A673 (cell line): Measurements from ENCODE around the gene SYT9. TPM values are rescaled to one million over a fixed set of nuclear protein-coding genes. Genes with fewer than 3 reads are reported as not detected.

Experiments used
- BruUV-seq: library from RNA; stranded (reverse); fragments of 400-500 nt; replicated peaks from 2 replicates; lab custom pipeline; 2021; lab: Mats Ljungman, UMichigan
- CTCF ChIA-PET: fragments of 300-600 bp; sonication (Branson Sonifier 250); formaldehyde crosslinking; loops from one replicate; lab custom pipeline; 2022; ENCODE audit warnings: antibody characterized with exemption; lab: Charles Lee
- POLR2A ChIA-PET: fragments of 300-600 bp; sonication (Branson Sonifier 250); formaldehyde crosslinking; loops from one replicate; lab custom pipeline; 2022; ENCODE audit warnings: antibody characterized with exemption; ENCODE audit not compliant: low non-redundant PET; lab: Charles Lee
- DNase-seq: peaks from one replicate; pipeline ENCODE4 v3.0.0-alpha.2; 2015; ENCODE audit warnings: low spot score
- H3K27ac ChIP-seq: fragments of 200-600 bp; sonication (generic); 2 replicates; pipeline ENCODE4 v1.5.1; 2016; ENCODE audit warnings: mixed run types, low read depth, mild to moderate bottlenecking, mixed read lengths, antibody characterized with exemption, low read length; ENCODE audit not compliant: poor library complexity, severe bottlenecking
- H3K27me3 ChIP-seq: fragments of 200-600 bp; sonication (generic); replicated peaks from 2 replicates; pipeline ENCODE4 v1.6.1; 2017; ENCODE audit warnings: mixed run types, low read depth, mild to moderate bottlenecking, mixed read lengths, antibody characterized with exemption, low read length; ENCODE audit not compliant: insufficient read depth, poor library complexity
- H3K36me3 ChIP-seq: fragments of 200-600 bp; sonication (generic); 2 replicates; pipeline ENCODE4 v1.6.1; 2016; ENCODE audit warnings: mixed run types, mild to moderate bottlenecking, mixed read lengths, antibody characterized with exemption, low read length; ENCODE audit not compliant: insufficient read depth, poor library complexity, severe bottlenecking
- H3K4me1 ChIP-seq: fragments of 200-600 bp; sonication (generic); 2 replicates; pipeline ENCODE4 v1.6.1; 2017; ENCODE audit warnings: mixed run types, mild to moderate bottlenecking, mixed read lengths, antibody characterized with exemption, low read length; ENCODE audit not compliant: insufficient read depth, poor library complexity, severe bottlenecking
- H3K4me3 ChIP-seq: fragments of 200-600 bp; sonication (generic); 2 replicates; pipeline ENCODE4 v1.5.1; 2016; ENCODE audit warnings: low read depth, mixed run types, mild to moderate bottlenecking, mixed read lengths, low read length; ENCODE audit not compliant: poor library complexity, severe bottlenecking
- H3K9me3 ChIP-seq: fragments of 200-600 bp; sonication (generic); 2 replicates; pipeline ENCODE4 v1.6.1; 2016; ENCODE audit warnings: mixed run types, low read depth, mild to moderate bottlenecking, mixed read lengths, antibody characterized with exemption, low read length; ENCODE audit not compliant: poor library complexity, severe bottlenecking
- EZH2 ChIP-seq: fragments of 200-600 bp; sonication (generic); IDR thresholded peaks from 2 replicates; pipeline ENCODE4 v1.6.1; 2017; ENCODE audit warnings: borderline replicate concordance, low read depth, mild to moderate bottlenecking, mixed read lengths, antibody characterized with exemption, low read length; ENCODE audit not compliant: poor library complexity, severe bottlenecking
- intact Hi-C: fragments of 100-400 bp; cut with micrococcal nuclease; formaldehyde crosslinking; loops from one replicate; pipeline ENCODE4 v1.10.0; 2022; ENCODE audit not compliant: unreplicated experiment
- total RNA-seq: library from RNA; stranded (reverse); gene quantifications from 2 replicates; pipeline ENCODE4 v1.2.3, GENCODE V29; 2021
- TF ChIP-seq, protein P1 (sequence below): fragments of 300-800, 200-600 bp; sonication (generic); conservative IDR thresholded peaks from 2 replicates; pipeline ENCODE4 v1.5.1; 2017; ENCODE audit warnings: low read depth, mild to moderate bottlenecking, antibody characterized with exemption, low read length, moderate library complexity, mixed read lengths

Gene SYT9
- total RNA-seq, 1 experiment from 2014 or later: not detected

- Histone ChIP-seq H3K4me3 (no peak overlapping the region), H3K9me3 (no peaks in the 10 kb centered on the region), H3K27me3 (no peaks in the 10 kb centered on the region), H3K4me1 (no peaks in the 10 kb centered on the region), H3K27ac (no peak overlapping the region), H3K36me3 (no peaks in the 10 kb centered on the region)
- no TSS peak for BruUV-seq
- CTCF ChIA-PET: no interaction called here
- no peak for DNase-seq
- POLR2A ChIA-PET: no interaction called here
- intact Hi-C loops: no loop called here
- TF ChIP-seq, protein P1, sequence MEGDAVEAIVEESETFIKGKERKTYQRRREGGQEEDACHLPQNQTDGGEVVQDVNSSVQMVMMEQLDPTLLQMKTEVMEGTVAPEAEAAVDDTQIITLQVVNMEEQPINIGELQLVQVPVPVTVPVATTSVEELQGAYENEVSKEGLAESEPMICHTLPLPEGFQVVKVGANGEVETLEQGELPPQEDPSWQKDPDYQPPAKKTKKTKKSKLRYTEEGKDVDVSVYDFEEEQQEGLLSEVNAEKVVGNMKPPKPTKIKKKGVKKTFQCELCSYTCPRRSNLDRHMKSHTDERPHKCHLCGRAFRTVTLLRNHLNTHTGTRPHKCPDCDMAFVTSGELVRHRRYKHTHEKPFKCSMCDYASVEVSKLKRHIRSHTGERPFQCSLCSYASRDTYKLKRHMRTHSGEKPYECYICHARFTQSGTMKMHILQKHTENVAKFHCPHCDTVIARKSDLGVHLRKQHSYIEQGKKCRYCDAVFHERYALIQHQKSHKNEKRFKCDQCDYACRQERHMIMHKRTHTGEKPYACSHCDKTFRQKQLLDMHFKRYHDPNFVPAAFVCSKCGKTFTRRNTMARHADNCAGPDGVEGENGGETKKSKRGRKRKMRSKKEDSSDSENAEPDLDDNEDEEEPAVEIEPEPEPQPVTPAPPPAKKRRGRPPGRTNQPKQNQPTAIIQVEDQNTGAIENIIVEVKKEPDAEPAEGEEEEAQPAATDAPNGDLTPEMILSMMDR: no peak
- TF ChIP-seq EZH2: no peak
These were observed 171.0 kb downstream of the SYT9 start for GRCh38 chr11:7422544-7423331.

- no peak overlapping the region for H3K27ac ChIP-seq
- H3K9me3 ChIP-seq: no peaks in the 10 kb centered on the region
- POLR2A ChIA-PET: no interaction called here
- no peak overlapping the region for H3K4me3 ChIP-seq
- DNase-seq: no peak
- H3K4me1 ChIP-seq: no peaks in the 10 kb centered on the region
- no peak for TF ChIP-seq EZH2
- TF ChIP-seq, protein P1: no peak
- BruUV-seq: no TSS peak
- no peaks in the 10 kb centered on the region for H3K27me3 ChIP-seq
- no peaks in the 10 kb centered on the region for H3K36me3 ChIP-seq
- intact Hi-C loops: no loop called here
- CTCF ChIA-PET: no interaction called here
These were observed 172.2 kb downstream of the SYT9 start for GRCh38 chr11:7423946-7424345.

DNA sequence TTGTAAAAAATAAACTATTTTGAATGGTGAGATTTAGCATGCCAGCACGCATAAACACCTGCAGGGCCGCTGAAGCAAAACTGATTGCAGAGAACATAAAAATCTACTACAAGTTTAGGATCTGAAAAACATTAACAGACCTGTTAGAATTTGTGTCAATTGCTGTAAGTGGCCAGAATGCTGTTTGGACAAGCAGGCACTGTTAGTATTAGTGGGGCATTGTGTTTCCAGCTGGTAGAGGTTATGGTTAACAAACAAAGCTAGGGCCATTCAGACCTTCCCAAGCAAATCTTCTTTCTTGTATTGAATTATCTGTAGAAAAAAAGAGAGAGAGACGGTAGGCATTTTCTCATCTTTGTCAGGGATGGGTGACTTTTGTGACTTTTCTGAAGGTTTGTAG is 176.0 kb downstream of the SYT9 start:
- CTCF ChIA-PET: no interaction called here
- Histone ChIP-seq H3K9me3 (no peaks in the 10 kb centered on the region), H3K36me3 (no peaks in the 10 kb centered on the region), H3K27me3 (no peaks in the 10 kb centered on the region), H3K4me3 (no peak overlapping the region), H3K4me1 (no peaks in the 10 kb centered on the region), H3K27ac (no peak overlapping the region)
- no TSS peak for BruUV-seq
- POLR2A ChIA-PET: no interaction called here
- intact Hi-C loops: no loop called here
- DNase-seq: no peak
- TF ChIP-seq EZH2: no peak
- TF ChIP-seq, protein P1: no peak
